ENCODE measurements around the gene SFXN5.
"Not testable (repeated sequence)": the region's sequence is repeated elsewhere in the genome, so short reads cannot be mapped to it uniquely, and the experiment has no call there.

SFXN5 gene

DNA sequence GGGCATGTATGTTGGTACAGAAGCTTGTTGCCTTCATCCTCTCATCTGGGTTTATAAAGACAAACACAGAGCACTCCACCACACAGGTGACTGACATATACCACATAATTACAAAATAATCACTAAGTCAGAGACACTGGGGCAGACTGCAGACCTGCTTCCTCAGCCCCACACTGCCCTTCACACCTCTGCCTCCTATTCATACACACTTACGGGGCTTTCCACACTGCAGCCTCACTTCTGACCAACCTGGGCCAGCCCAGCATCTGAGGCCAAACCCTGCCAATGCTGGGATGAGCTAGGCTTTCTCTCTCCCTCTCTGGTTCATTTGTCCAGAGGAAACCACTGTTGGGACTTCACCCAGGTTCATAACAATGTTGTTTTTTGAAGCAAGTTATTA is 149.7 kb downstream of the SFXN5 start:
- DNase-seq (ENCODE audit: low read depth), result no peak

DNA sequence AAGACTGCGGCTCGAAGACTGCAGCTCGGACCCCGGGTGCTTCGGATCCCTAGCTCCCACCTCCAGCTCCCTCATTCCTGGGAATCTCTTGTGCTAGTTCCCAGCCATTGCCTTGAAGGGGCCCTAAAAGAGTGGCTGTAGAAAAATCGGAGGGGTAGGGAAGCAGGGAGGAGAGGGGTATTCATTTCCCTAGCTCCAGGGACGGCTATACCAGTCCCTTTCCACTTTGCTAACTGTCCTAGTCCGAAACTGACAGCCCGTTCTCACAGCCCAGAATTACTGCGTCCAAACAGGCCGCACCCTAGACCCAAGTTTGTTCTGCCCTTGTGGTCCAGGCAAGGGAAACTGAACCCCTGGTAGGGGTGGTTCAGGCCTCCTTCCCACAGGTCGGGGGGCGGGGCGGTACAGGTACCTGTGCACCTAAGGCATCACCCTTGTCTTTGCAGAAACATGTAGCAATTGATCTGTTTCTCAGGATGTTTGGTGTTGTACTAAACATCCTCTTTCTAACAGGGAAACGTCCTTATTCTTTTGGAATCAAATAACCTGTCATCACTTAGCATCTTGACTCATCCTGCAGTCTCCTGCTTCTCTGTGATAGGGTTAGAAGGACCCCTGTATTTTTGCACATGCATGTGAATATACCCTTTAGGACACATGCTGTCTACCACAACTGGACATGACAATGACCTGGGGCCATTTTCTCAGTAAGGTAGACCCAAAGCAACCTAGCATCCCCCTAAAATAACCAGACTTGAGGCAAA is 150.2 kb downstream of the SFXN5 start:
- DNase-seq (ENCODE audit: low read depth), result no peak

DNA sequence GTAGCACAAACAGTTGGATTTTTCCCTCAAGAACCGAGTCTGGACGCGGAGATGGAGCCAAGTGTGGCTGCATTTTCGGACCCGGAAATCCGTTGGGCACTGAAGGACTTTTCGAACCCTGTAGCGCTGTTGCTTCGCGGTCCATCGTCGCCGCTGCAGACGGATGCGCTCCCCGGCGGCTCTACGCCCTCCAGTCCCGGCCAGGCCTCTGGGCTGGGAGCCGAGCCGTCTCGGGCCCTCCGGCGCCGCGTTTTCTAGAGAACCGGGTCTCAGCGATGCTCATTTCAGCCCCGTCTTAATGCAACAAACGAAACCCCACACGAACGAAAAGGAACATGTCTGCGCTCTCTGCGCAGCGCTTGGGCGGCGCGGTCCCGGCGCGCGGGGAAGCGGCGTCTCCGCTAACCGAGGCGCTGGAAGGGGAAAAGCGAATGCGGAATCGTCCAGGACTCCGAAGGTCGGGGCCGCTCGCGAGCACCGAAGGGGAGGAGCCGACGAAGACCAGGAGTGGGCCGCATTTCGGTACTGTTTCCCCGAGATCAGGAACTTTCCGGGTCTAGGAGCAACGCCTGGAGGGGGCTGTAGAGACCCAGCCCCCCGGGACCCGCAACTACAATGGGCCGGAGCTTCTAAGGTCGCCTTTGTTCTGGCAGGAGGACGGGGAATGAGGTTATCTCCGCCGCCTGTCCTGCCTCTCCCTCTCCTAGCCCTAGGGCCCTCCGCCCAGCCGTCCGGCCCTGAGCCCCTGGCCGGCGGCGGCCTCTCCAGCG is 151.0 kb downstream of the SFXN5 start:
- no peak for DNase-seq (ENCODE audit: low read depth)

DNA sequence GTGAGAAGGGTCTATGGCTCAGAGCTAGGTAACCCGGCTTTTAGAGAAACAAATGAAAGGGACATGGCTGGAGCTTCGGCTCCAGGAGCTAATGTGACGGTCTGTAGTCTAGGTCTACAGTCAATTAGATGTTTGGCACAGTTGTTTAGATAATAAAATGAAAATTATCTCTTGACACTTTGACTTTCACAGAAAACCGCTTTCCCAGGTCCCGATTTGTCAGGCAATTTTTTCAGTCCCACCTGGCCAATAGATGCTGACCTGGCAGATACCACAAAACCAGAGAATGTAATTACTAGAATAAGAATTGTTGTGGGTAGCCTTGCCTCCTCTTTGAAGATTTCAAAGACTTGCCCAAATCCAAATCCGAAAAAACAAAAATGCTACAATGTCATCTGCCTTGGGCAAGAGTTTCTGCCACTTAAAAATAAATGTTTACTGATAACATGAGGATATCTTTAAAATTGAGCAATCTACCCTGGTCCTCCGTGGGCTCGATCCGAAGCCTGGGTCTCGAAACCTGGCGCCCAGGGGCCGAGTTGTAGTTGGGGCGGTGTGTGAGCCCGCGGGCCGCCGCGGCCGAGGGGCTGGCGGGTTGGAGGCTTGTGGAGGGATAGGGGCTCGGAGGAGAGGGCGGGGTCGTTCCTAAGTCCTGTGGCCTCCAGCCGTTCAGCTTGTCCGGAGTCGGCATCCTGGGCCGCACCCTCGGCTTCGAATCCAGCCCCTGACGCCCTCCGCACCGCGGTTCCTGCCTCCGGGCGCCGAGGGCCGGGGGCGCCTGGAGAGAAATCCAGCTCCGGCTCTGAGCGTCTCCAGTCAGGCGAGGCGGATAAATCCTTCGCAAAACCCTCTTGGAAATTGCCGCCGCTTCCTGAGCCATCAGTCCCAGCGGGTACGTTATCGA is 151.8 kb downstream of the SFXN5 start:
- no peak for DNase-seq (ENCODE audit: low read depth)

DNA sequence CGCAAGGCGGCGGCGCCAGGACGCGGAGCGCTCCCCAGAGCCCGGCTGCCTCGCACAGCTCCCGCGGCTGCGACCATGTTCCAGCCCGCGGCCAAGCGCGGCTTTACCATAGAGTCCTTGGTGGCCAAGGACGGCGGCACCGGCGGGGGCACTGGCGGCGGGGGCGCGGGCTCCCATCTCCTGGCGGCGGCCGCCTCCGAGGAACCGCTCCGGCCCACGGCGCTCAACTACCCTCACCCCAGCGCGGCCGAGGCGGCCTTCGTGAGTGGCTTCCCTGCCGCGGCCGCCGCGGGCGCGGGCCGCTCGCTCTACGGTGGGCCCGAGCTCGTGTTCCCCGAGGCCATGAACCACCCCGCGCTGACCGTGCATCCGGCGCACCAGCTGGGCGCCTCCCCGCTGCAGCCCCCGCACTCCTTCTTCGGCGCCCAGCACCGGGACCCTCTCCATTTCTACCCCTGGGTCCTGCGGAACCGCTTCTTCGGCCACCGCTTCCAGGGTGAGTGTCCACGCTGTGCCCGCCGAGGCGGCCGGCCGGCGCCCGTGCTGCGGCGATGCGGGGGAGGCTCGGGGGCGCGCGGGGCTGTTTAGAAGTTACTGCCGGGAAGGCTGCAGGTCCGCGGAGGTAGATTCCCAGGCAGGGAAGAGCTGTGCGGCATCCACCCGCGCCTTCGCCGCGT is 153.5 kb downstream of the SFXN5 start:
- DNase-seq (ENCODE audit: low read depth), result no peak

GRCh38 chr2:72917138-72917876 is 154.2 kb downstream of the SFXN5 start, which contains the start of gene EMX1:
EMX1 (plus strand) TSS chr2:72917519; CDS start chr2:72917853, 334 bp downstream.
- DNase-seq (ENCODE audit: low read depth), result no peak

DNA sequence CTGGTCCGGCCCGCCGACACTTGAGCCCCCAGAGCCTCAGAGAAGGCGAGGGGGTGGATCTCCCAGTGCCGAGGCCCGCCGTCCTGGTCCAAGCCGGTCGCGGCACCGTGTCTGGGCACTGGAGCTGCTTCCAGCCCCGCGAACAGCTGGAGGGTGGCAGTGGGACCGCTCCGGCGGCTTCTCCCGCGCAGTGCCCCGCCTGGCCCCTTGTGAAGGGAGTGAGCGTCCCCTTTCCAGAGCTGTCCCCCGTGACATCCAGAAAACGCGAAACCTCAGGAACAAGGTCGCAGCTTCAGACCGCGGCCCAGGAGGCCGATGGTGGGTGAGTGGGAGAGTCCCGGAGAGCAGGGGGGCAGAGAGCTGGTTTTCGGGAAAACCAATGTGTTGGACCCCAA is 154.8 kb downstream of the SFXN5 start:
- no peak for DNase-seq (ENCODE audit: low read depth)

DNA sequence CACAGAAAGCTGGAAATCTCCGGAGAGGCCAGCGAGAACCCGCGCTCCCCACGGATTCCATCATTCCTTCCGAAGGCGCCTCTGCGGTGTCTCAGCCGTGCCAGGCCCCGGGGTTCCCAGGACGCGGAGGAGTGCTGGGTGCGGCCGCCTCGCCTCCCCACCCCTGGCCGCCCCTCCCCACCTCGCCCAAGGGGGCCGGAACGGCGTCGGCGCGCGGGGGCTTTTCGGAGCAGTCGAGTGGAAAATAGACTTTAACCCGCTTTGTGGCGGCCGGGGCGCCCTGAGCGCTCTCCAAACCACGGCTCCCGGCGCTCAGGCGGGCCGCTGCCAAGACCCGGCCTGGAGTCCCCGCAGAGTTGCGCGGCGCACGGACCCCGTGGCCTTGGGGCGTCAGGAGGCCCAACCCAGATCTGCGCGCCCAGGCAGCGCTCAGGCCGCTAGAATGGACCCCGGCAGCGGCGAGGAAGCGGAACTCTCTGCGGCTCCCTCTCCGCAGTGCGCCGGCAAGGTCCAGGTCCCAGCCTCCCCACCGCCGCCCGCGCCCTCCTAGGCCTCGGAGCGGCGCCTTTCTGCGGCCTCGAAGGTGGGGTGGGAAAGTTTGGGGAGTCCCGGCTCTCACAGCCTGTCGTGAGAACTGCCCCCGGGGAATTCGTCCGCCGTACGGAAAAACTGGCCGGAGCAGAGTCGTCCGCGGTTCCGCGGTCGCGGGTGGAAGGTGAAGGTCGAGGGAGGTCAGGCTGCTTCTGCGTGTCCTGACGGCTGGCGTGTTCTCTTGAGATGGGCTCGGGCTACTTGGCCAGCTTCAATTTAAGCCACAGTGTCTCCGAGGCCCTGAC is 155.4 kb downstream of the SFXN5 start:
- DNase-seq (ENCODE audit: low read depth), result no peak

DNA sequence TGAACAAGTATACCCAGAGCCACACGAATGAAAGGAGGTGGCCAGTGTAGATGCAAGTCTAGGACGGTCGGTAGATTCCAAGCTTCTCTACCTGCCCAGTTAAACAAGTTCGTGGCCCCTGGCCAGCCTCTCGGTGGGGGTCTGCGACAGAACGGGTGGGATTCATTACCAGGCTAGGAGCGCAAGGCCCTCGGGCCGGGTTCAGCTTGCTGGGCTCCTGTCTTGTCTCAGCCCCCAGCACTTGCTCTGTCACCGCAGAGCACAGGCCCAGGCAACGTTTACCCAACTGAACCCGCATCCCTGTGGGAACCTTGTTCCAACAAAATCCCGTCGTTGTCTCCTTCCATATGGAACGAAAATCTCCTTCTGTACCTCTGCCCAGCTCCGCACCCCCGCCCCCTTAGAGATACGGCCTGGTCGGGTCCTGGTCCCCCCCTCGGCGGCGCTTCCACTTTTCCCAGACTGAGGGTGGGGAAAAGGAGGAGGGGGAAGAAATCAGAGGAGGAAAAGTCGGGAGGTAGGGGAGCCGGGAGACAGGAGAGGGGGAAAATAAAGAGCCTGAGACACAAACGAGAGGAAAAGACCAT is 156.1 kb downstream of the SFXN5 start:
- DNase-seq (ENCODE audit: low read depth), result no peak

GRCh38 chr2:72914589-72915319 is 156.8 kb downstream of the SFXN5 start:
- no peak for DNase-seq (ENCODE audit: low read depth)

DNA sequence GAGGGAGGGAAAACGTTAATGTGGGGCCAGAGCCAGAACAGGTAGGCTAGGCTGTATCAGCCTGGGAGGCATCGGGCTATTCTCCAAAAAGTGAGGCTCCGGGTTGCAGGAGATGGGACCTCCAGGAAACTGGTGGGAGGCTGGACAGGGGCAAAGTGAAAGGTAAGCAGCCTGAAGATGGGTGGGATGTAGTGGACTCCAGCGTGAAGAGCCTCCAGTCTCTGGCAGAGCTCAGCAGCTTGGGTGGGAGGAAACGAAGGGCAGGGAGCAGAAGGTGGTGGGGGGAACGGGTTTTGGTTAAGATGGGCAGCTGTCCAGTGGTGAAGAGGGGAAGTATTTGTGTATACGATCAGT is 157.3 kb downstream of the SFXN5 start:
- no peak for DNase-seq (ENCODE audit: low read depth)

DNA sequence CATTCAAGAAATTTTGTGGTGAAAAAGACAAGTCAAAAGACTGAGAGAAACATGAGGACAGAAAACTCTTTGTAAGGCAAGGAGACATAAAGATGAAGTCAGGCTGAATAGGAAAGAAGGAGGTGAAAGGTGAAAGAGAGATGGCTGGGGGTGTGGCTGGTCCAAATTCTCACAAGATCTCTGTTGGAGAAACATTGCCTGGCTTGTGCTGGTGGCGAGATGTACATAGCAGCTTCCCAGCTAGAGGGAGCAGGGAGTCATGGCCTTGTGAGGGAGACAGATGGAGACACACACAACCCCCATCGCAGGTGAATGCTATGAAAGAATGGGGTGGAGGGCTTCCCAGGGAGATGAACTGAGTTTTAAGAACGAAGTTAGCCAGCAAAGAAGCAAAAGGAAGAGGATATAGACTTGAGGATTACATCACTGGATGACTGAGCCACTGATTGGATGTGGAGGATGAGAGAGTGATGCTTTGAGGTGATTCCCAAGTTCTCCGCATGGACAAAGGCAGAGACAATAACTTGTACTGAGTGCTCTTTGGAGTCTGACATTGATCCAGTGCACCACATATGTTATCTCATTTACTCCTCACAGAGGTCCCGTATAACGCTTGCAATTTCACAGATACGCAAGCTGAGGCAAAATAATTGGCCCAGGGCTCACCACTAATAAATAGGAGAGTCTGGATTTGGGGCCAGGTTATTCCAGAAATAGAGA is 157.9 kb downstream of the SFXN5 start:
- DNase-seq (ENCODE audit: low read depth), result no peak

DNA sequence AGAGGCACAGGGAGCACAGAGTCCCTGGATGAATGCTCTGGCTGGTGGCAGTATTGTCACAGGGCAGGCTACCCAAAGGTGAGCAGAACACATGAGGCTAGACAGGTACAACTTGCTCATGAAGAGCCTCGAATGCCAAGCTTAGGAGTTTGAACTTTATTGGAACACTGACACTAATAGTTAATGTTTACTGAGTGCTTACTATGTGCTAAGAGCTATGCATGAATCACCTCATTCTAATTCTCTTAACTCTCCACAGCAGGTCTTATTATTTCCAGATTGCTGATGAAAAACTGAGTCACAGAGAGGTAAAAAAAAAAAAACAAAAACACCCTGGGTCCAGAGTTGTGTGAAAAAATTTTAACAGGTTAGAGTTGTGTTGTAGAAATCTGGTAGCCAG is 160.3 kb downstream of the SFXN5 start:
- DNase-seq (ENCODE audit: low read depth), result no peak

DNA sequence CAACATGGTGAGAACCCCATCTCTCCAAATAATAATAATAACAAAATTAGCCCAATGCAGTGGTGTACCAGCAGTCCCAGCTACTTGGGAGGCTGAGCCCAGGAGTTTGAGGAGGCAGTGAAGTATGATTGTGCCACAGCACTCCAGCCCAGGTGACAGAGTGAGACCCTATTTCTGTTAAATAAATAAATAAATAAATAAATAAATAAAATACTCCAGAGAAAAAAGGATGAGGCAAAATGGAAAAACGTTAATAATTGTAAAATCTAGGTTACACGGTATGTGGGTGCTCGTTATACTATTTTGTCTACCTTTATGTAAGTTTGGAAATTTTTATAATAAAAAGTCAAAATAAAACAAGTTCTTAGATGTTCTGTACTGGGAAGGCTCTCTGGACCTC is 162.8 kb downstream of the SFXN5 start:
- no peak for DNase-seq (ENCODE audit: low read depth)

DNA sequence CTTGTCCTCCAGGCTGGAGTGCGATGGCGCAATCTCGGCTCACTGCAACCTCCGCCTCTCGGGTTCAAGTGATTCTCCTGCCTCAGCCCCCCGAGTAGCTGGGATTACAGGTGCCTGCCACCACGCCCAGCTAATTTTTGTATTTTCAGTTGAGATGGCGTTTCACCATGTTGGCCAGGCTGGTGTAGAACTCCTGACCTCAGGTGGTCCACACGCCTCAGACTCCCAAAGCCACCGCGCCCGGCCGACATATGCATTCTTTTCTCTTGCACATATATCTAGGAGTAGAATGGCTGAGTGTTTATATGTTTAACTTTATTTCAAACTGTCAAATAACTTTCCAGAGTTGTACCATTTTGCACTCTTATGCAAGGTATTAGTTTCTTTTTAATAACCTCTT is 164.1 kb downstream of the SFXN5 start:
- DNase-seq (ENCODE audit: low read depth), result not testable (repeated sequence)

DNA sequence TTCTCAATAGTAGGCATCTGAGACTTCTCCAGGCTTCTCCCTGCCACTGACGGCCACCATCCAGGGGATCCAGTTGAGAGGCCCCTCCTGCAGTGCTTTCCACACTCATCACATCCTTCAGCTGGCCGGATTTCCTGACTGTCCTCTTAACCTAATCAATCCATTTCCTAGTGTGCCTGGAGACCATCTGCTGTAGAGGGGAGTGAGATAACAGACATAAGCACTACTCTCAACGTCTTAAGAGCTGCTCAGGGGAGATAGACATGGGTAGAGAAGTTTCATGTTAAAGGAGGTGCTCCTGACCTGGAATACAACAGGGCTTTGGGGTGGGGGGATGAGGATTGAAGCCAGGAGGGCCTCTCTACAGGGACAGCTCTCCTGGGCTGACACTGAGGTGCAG is 170.1 kb downstream of the SFXN5 start:
- no peak for DNase-seq (ENCODE audit: low read depth)

GRCh38 chr2:72900191-72900825 is 171.2 kb downstream of the SFXN5 start:
- no peak for DNase-seq (ENCODE audit: low read depth)

DNA sequence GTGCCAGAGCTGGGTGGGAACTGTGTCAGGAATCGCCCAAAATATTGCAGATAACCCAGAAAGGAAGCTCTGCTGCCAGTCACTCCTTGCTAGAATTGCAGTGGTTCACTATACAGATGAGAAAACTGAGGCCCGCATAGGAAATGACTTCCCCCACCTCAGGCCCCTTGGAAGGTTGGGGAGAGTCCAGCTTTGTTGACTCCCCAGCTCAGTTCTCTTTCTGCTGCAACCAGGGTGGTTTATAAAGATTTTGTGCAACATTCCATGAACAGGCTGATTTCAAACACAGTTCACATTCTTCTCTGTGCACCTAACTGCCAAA is 173.0 kb downstream of the SFXN5 start:
- DNase-seq (ENCODE audit: low read depth), result no peak

All from stimulated activated CD8-positive, alpha-beta memory T cell treated with anti-CD3 and anti-CD28 coated beads, Interleukin-12 subunit alpha, Interleukin-12 subunit beta, amount 100 ng/mL, for 4 hours (primary cell).